Jurkat, Clone E6-1 (cell line): Measurements from ENCODE around the gene PRDM16.

ENCODE experiments used
- DNase-seq: peaks from one replicate; pipeline ENCODE4 v3.0.0-alpha.2; 2011; ENCODE audit warnings: low read depth, low spot score
- H3K4me3 ChIP-seq: 2 replicates; pipeline ENCODE4 v1.5.1; 2011; ENCODE audit warnings: mild to moderate bottlenecking, low read length, control low read depth, moderate library complexity

PRDM16 gene

GRCh38 chr1:3205815-3206214 lies 136.8 kb downstream of the PRDM16 start:
- H3K4me3 ChIP-seq: no peak overlapping the region
- DNase-seq: no peak

- no peak overlapping the region for H3K4me3 ChIP-seq
- DNase-seq: no peak
Observed at GRCh38 chr1:3206696-3207095, 137.7 kb downstream of the PRDM16 start.

DNA sequence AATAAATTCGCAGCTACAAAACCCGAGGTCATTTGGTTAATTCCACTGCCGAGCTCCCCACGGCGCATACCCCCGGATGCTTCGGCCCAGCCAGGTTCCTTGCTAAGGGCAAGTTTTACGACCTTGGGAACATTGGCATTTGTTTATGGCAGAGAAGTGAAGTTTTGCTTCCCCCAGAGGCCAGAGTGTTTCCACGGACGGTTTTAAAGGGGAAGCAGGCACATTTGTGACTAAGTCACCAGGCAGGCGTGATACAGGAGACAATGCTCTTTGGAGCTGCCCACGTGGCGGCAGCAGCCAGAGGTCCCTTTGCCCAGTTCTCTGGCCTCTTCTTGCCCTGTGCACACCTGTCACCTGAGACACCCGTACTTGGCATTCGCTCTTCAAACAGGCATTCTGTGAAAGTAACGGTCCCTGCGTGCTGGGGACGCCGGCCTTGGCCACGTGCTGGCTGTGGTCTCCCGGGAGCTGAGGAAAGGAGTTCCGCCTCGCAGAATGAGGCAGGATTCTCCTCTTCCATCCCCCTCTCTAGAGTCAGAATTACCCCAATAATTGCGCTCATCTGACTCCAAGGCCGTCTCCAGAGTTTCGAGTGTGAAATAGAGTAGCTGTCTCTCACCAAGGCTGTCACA lies 138.3 kb downstream of the PRDM16 start:
- DNase-seq: no peak
- H3K4me3 ChIP-seq: no peak overlapping the region

GRCh38 chr1:3208819-3209200 lies 139.8 kb downstream of the PRDM16 start:
- no peak for DNase-seq
- H3K4me3 ChIP-seq: no peak overlapping the region

DNA sequence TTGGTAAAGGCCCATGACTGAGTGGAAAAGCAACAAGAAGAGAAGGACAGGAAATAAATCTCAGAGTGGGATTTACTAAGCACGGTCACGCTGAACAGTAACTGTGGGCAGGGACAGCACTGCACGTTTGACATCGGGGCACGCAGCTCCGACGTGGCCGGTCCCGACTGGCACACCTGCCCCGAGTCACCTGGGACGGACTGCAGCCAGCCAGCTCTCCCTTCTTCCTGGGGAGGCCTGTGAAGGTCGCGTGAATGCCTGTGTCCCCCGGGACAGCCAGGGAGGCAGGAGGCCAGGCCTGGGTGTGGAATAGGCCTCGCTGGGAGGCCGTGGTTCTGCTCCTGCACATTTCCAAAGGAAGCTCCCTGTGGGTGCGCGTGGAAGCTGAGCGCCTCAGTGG lies 140.2 kb downstream of the PRDM16 start:
- no peak for DNase-seq
- no peak overlapping the region for H3K4me3 ChIP-seq

- no peak overlapping the region for H3K4me3 ChIP-seq
- no peak for DNase-seq
Observed at GRCh38 chr1:3211582-3212375, 142.8 kb downstream of the PRDM16 start.

GRCh38 chr1:3212453-3213355 lies 143.7 kb downstream of the PRDM16 start:
- DNase-seq: no peak
- no peak overlapping the region for H3K4me3 ChIP-seq

DNA sequence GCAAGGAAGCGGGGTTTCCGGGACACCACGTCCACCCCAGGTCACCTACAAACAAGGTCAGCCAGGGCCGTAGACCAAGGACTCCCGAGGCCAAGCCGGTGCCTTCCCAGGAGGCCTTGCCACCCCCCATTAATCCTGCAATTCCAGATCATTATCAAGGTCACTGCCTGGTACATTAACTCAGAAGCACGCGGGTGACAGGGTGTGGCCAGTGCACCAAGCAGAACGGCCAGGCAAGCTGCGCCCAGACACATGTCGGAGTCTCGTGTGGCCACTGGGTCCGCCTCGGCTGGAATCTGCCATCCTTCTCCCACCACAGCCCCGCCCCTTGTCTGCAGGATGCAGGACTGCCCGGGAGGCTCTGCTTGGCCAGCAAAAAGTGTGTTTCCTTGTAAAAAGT lies 144.7 kb downstream of the PRDM16 start:
- no peak overlapping the region for H3K4me3 ChIP-seq
- no peak for DNase-seq

GRCh38 chr1:3215198-3216014 lies 146.4 kb downstream of the PRDM16 start:
- no peak overlapping the region for H3K4me3 ChIP-seq
- DNase-seq: no peak

GRCh38 chr1:3216015-3216391 lies 147.0 kb downstream of the PRDM16 start:
- DNase-seq: no peak
- H3K4me3 ChIP-seq: no peak overlapping the region

GRCh38 chr1:3217181-3217641 lies 148.2 kb downstream of the PRDM16 start:
- no peak overlapping the region for H3K4me3 ChIP-seq
- DNase-seq: no peak

- DNase-seq: no peak
- no peak overlapping the region for H3K4me3 ChIP-seq
Observed at GRCh38 chr1:3217979-3218679, 149.1 kb downstream of the PRDM16 start.

- no peak for DNase-seq
- no peak overlapping the region for H3K4me3 ChIP-seq
Observed at GRCh38 chr1:3219005-3219790, 150.2 kb downstream of the PRDM16 start.

DNA sequence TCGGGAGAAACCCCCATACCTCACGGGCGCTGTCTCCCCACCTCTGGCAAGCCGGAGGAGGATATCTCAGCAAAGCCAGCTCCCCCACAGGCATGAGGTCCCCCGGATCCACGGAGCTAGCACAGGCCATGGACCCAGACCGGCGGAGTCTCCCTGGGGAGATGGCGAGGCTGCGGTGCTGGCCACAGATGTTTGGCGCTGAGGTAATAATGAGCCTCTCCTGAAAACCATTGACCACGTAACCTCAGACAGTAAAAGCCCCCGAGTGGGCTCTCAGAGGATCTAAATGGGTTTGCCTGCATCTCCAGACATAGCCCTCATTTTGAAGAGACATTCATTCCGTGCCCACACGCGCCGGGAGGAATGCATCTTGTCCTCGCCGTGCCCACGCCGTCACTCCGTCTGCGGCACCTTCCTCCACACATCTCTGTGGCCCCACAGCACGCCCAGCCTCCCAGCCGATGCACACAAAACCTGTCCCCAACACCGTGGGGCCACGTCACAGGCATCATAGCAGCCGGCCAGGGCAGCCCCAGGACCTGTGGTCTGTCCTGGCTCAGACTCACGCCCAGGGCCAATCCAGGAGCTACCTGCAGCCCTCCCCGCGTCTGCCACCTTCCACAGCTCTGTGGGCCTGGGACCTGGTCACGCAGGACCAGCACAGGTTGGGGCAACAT lies 150.9 kb downstream of the PRDM16 start:
- no peak overlapping the region for H3K4me3 ChIP-seq

GRCh38 chr1:3221112-3222041 lies 152.4 kb downstream of the PRDM16 start:
- no peak overlapping the region for H3K4me3 ChIP-seq
- no peak for DNase-seq

More for the DNA sequence above, 150.9 kb downstream of the PRDM16 start:
- DNase-seq: no peak

DNA sequence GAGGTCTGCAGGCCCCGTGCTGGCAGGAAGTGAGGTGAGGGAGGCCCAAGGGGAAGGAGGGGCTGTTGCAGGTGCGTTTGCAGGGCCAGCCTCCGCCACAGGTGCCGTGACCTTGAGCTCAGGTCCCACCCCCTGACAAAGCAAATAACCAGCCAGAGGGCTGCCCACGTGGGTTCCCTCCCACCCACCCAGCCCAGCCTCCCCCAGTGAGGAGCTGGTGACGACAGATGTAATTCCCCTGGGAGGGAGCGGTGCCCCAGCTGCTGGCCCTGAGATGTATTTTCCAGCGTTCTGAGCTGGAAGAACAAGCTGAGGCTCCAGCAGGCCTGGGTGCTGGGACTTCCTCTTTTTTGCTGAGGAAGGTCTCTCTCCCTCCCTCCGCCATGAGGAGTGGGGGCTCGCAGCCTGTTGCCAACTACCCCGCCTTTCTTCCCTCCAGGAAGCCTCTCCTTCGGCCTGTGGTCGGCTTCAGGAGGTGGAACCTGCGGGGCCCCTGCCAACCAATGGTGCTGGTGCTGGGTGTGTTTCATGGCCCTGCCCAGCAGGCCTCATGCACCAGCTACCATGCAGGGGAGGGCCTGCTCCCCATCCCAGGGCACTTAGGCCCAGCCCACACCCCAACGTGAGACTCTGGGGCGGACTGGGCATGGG lies 153.2 kb downstream of the PRDM16 start:
- no peak for DNase-seq
- H3K4me3 ChIP-seq: no peak overlapping the region
